Measurements from ENCODE around the gene SULT2B1. TPM values are rescaled to one million over a fixed set of nuclear protein-coding genes. Genes with fewer than 3 reads are reported as not detected.

SULT2B1 gene
- total RNA-seq, 1 donor from 2014 or later, result 14.4 TPM

DNA sequence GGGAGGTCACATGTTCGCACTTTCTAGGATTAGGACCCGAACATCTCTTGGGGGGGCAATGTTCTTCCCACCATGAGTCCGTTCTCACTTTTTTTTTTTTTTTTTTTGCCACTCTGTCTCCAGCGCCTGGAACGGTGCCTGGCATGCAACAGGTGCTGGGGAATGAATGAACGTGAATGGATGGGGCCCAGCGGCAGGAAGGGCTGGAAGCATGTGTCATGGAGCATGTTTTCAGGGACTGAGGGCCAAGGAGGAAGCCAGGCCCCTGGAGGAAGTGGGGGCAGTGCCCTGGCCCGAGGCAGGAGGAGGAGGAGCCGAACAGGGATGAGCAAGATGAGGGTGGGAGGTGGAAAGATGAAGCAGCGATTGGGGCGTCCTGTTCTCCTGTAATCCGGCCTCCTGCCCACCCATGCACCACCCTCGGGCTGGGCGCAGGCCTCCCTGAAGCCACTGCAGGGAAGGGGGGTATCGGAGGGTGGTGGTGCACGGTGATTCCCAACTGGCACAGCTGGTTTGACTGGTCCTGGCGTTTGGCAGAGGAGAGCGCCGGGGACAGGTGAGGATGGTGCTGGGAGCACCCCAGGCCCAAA is 8.8 kb upstream of the SULT2B1 start:
- intact Hi-C loops (cut with DNase I), result no loop called here
- ATAC-seq (peak; percentile 78 to 85), DNase-seq (peak; percentile 62)

DNA sequence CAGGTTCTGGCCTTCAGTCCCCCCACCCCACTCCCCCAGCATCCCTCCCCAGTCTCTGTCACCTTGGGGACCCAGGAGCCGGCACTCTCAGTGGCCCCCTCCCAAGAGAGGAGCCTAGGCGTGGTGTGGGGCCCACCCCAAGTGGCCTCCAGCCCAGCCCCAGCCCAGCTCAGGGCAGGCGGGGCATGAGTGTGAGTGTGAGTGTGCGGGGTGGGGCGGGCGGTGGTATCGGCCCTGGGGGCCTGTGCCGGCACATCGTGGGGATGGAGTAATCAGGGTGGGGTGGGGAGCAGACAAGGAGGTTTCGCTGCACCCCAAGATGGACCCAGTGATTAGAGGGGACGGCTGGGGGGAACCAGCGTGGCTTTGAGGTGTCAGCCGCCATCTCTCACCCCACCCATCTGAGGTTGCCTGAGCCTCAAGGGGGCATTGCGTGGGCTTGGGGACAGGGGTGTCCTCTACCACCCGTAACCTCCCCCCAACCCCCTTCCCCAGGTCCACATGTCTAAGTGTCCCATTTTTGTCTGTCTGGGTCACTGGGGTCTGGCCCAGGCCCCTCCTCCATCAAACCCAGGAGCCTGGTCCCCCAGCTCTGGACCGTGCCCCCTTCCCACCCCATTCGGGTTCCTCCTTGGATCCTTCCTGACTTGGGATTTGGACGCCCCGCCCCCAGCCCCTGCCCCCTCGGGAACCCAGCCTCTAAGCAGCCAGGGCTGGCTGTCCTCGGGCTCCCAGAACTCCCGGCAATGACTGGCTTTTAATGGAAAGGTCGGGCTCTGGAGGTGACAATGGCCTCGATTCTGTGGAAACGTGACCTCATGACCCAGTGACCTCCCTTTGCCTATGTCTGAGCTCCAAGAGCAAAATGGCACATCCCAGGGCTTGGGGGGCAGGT is 6.9 kb upstream of the SULT2B1 start:
- Histone ChIP-seq H3K4me3 (no peak overlapping the region), H3K9me3 (no peaks in the 10 kb centered on the region), H3K4me1 (peaks cover 6% of the 10 kb centered on the region), H3K27ac (no peak overlapping the region), H3K27me3 (ENCODE audit: low read depth) (peaks cover 4% of the 10 kb centered on the region), H3K36me3 (no peaks in the 10 kb centered on the region)
- intact Hi-C loops (cut with DNase I), result no loop called here
- no peak for DNase-seq
- peak in 1 of 2 donors; percentile 48 for ATAC-seq
- TF ChIP-seq, protein P1, sequence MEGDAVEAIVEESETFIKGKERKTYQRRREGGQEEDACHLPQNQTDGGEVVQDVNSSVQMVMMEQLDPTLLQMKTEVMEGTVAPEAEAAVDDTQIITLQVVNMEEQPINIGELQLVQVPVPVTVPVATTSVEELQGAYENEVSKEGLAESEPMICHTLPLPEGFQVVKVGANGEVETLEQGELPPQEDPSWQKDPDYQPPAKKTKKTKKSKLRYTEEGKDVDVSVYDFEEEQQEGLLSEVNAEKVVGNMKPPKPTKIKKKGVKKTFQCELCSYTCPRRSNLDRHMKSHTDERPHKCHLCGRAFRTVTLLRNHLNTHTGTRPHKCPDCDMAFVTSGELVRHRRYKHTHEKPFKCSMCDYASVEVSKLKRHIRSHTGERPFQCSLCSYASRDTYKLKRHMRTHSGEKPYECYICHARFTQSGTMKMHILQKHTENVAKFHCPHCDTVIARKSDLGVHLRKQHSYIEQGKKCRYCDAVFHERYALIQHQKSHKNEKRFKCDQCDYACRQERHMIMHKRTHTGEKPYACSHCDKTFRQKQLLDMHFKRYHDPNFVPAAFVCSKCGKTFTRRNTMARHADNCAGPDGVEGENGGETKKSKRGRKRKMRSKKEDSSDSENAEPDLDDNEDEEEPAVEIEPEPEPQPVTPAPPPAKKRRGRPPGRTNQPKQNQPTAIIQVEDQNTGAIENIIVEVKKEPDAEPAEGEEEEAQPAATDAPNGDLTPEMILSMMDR (IDR thresholded peaks at IDR 0.05), result no peak

More for the DNA sequence above, 8.8 kb upstream of the SULT2B1 start:
- Histone ChIP-seq H3K27ac (no peak overlapping the region), H3K27me3 (ENCODE audit: low read depth) (no peaks in the 10 kb centered on the region), H3K4me1 (peaks cover 6% of the 10 kb centered on the region), H3K36me3 (no peaks in the 10 kb centered on the region), H3K4me3 (no peak overlapping the region), H3K9me3 (no peaks in the 10 kb centered on the region)
- TF ChIP-seq, protein P1 (IDR thresholded peaks at IDR 0.05), result no peak

DNA sequence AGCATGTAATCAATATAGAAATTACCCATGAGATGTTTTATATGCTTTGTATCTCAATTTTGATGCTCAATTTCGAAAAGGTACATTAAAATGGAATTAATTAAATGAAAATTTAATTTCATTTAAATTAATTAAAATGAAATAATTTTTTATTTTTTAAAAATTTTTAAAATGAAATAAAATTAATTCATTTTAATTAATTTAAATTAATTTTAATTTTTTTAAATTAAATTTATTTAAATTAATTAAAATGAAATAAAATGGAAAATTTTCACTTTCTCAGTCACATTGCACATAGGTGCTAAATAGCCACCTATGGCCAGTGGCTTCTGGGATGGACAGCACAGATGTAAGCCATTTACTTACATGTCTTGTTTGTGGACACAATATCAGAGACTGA is 4.2 kb upstream of the SULT2B1 start:
- ATAC-seq, result no peak
- Histone ChIP-seq H3K4me3 (no peak overlapping the region), H3K27ac (no peak overlapping the region), H3K36me3 (no peaks in the 10 kb centered on the region), H3K27me3 (ENCODE audit: low read depth) (peaks cover 4% of the 10 kb centered on the region), H3K9me3 (no peaks in the 10 kb centered on the region), H3K4me1 (peaks cover 6% of the 10 kb centered on the region)
- DNase-seq, result no peak
- intact Hi-C loops (cut with DNase I), result no loop called here
- TF ChIP-seq, protein P1 (IDR thresholded peaks at IDR 0.05), result no peak

DNA sequence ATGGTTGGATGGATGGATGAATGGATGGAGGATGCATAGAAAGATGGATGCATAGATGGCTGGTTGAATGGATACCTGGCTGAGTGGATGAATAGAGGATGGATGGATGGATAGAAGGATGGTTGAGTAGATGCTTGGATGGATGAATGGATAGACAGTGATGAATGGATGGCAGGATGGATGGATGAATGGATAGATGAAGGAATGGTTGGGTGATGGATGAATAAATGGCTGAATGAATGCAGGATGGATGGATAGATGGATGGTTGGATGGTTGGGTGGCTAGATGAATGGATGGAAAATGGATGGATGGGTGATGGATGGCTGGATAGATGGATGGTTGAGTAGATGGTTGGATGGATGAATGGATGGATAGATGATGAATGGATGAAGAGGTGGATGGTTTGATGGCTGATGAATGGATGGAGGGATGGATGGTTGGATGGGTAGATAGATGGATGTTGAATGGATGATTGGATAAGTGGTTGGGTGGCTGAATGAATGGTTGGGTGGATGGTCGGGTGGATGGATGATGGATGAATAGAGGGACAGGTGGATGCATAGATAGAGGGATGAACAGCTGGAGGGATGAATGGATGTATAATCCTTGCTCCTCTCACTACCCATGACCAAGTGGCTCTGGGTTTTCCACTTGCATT is 3.6 kb upstream of the SULT2B1 start:
- ATAC-seq (no peak), DNase-seq (no peak)
- H3K9me3 ChIP-seq, result no peaks in the 10 kb centered on the region
- no peak overlapping the region for H3K27ac ChIP-seq
- peaks cover 2% of the 10 kb centered on the region for H3K4me1 ChIP-seq
- TF ChIP-seq, protein P1 (IDR thresholded peaks at IDR 0.05), result no peak
- H3K27me3 ChIP-seq (ENCODE audit: low read depth), result peaks cover 4% of the 10 kb centered on the region
- H3K36me3 ChIP-seq, result no peaks in the 10 kb centered on the region
- no peak overlapping the region for H3K4me3 ChIP-seq
- intact Hi-C loops (cut with DNase I), result no loop called here

DNA sequence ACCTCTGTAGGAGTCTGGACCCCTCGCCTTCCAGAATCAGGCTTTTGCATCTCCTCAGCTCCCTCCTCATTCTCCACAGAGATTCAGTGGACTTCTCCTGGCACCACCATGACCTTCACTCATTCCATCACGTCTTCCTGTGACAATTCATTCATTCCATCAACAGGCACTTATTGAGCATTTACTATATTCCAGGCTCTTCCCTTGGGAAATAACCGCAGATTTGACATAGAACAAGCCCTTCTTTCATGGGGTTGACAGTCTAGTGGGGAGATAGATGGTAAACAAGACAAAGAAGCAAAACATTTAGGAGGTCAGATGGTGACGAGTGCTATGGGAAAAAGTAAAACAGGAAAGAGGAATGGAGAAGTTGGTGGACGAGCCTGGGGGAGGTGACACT is 2.6 kb upstream of the SULT2B1 start:
- H3K27me3 ChIP-seq (ENCODE audit: low read depth), result peaks cover 4% of the 10 kb centered on the region
- ATAC-seq (no peak), DNase-seq (no peak)
- H3K36me3 ChIP-seq, result no peaks in the 10 kb centered on the region
- TF ChIP-seq, protein P1 (IDR thresholded peaks at IDR 0.05), result no peak
- no peaks in the 10 kb centered on the region for H3K4me1 ChIP-seq
- H3K4me3 ChIP-seq, result no peak overlapping the region
- intact Hi-C loops (cut with DNase I), result no loop called here
- no peaks in the 10 kb centered on the region for H3K9me3 ChIP-seq
- H3K27ac ChIP-seq, result no peak overlapping the region
